HL-60 (cell line): ENCODE data around the gene LY86.

Source experiments
- DNase-seq, 2 experiments: peaks; one replicate each; pipeline ENCODE4 v3.0.0-alpha.2; 2010 to 2020; ENCODE audit warnings: low read depth in 1 of 2, low spot score in 1 of 2
- H3K27ac ChIP-seq: fragments of 250-450 bp; sonication (Bioruptor Pico); replicated peaks from 2 replicates; pipeline ENCODE4 v1.5.1; 2020; ENCODE audit warnings: mild to moderate bottlenecking, moderate library complexity
- H3K27me3 ChIP-seq: fragments of 250-450 bp; sonication (Bioruptor Pico); 2 replicates; pipeline ENCODE4 v1.5.1; 2021; ENCODE audit warnings: mild to moderate bottlenecking, moderate library complexity; ENCODE audit not compliant: insufficient read depth, poor library complexity, severe bottlenecking
- H3K4me3 ChIP-seq: replicated peaks from 2 replicates; pipeline ENCODE4 v1.5.1; 2011; ENCODE audit warnings: mild to moderate bottlenecking, control low read depth, low read length; ENCODE audit not compliant: insufficient read depth
- GABPA ChIP-seq: IDR thresholded peaks from 2 replicates; pipeline ENCODE4 v1.6.1; 2012; ENCODE audit warnings: low read depth
- POLR2AphosphoS5 ChIP-seq: IDR thresholded peaks from 2 replicates; pipeline ENCODE4 v1.6.1; 2012; ENCODE audit warnings: low read depth
- SPI1 ChIP-seq: IDR thresholded peaks from 2 replicates; pipeline ENCODE4 v1.6.1; 2012; ENCODE audit warnings: low read depth, mild to moderate bottlenecking, borderline replicate concordance
- TF ChIP-seq, protein P1 (sequence below): IDR thresholded peaks from one replicate; pipeline ENCODE4 v1.5.1; 2011; ENCODE audit warnings: low read length, control low read depth, inconsistent platforms; ENCODE audit not compliant: insufficient read depth
- TF ChIP-seq, protein P2 (sequence below): IDR thresholded peaks from 2 replicates; pipeline ENCODE4 v1.6.1; 2012; ENCODE audit warnings: low read depth; ENCODE audit not compliant: insufficient replicate concordance

The LY86 gene

DNA sequence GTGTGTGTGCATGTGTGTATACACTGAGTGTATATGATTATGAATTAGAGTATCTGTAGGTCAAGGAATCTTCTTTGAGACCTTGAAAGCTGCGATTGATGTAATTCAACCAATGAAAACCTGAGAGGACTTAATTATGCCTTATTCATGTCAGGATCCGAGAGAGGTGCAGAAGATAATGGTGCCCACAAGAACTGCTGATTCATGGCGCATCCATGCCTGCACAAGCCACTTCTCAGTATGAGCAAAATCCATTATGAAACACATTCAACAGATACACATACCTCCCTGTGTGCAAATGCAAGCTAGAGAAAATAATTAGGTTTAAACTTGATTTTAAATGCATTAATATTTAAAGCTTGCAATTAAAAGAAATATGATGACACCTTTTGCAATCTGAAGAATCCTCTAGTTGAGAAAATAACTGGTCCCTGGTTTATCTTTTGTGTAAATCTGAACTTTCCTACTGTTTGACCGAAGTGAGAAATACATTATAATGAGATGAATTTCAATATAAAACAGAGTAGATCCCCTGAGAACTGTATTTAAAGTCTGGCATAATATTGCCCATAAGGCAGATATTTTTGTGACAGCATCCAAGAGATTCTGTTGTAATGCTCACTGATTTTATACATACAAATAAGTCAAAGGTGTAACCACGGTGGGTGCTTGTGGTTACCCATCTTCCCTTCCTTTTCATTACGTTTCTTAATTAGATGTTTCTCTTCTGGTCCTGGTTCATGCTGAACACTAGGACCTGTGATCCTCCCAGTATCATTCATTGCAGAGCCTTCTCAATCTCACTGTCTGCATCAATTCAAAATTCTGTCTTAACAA is 45.6 kb downstream of the LY86 start:
- peak in 1 of 2 experiments; percentile 18 for DNase-seq
- H3K27me3 ChIP-seq, result no peaks in the 10 kb centered on the region
- TF ChIP-seq, protein P1, sequence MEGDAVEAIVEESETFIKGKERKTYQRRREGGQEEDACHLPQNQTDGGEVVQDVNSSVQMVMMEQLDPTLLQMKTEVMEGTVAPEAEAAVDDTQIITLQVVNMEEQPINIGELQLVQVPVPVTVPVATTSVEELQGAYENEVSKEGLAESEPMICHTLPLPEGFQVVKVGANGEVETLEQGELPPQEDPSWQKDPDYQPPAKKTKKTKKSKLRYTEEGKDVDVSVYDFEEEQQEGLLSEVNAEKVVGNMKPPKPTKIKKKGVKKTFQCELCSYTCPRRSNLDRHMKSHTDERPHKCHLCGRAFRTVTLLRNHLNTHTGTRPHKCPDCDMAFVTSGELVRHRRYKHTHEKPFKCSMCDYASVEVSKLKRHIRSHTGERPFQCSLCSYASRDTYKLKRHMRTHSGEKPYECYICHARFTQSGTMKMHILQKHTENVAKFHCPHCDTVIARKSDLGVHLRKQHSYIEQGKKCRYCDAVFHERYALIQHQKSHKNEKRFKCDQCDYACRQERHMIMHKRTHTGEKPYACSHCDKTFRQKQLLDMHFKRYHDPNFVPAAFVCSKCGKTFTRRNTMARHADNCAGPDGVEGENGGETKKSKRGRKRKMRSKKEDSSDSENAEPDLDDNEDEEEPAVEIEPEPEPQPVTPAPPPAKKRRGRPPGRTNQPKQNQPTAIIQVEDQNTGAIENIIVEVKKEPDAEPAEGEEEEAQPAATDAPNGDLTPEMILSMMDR, result no peak
- TF ChIP-seq SPI1 (no peak), POLR2AphosphoS5 (no peak), GABPA (no peak)
- TF ChIP-seq, protein P2, sequence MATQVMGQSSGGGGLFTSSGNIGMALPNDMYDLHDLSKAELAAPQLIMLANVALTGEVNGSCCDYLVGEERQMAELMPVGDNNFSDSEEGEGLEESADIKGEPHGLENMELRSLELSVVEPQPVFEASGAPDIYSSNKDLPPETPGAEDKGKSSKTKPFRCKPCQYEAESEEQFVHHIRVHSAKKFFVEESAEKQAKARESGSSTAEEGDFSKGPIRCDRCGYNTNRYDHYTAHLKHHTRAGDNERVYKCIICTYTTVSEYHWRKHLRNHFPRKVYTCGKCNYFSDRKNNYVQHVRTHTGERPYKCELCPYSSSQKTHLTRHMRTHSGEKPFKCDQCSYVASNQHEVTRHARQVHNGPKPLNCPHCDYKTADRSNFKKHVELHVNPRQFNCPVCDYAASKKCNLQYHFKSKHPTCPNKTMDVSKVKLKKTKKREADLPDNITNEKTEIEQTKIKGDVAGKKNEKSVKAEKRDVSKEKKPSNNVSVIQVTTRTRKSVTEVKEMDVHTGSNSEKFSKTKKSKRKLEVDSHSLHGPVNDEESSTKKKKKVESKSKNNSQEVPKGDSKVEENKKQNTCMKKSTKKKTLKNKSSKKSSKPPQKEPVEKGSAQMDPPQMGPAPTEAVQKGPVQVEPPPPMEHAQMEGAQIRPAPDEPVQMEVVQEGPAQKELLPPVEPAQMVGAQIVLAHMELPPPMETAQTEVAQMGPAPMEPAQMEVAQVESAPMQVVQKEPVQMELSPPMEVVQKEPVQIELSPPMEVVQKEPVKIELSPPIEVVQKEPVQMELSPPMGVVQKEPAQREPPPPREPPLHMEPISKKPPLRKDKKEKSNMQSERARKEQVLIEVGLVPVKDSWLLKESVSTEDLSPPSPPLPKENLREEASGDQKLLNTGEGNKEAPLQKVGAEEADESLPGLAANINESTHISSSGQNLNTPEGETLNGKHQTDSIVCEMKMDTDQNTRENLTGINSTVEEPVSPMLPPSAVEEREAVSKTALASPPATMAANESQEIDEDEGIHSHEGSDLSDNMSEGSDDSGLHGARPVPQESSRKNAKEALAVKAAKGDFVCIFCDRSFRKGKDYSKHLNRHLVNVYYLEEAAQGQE, result no peak
- no peak overlapping the region for H3K27ac ChIP-seq
- no peak overlapping the region for H3K4me3 ChIP-seq

DNA sequence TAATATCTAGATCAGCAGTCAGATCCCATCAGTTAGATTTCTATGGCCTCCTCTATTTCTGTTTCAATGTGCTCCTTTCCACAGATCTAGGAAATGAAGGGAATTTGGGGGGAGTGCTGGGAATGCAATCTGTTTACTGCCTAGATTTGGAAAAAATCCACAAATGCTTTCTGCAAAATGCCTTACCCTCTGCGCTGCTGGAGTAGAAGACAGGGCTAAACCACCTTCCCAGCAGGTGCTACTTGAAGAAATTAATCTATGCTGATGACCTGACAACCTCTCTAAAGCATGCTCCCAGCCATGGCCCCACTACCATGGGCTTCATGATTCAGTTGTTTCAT is 46.2 kb downstream of the LY86 start:
- DNase-seq, result no peak
- Histone ChIP-seq H3K4me3 (no peak overlapping the region), H3K27ac (no peak overlapping the region), H3K27me3 (no peaks in the 10 kb centered on the region)
- TF ChIP-seq, protein P1, result no peak
- TF ChIP-seq SPI1 (no peak), POLR2AphosphoS5 (no peak), GABPA (no peak)
- TF ChIP-seq, protein P2, result no peak

DNA sequence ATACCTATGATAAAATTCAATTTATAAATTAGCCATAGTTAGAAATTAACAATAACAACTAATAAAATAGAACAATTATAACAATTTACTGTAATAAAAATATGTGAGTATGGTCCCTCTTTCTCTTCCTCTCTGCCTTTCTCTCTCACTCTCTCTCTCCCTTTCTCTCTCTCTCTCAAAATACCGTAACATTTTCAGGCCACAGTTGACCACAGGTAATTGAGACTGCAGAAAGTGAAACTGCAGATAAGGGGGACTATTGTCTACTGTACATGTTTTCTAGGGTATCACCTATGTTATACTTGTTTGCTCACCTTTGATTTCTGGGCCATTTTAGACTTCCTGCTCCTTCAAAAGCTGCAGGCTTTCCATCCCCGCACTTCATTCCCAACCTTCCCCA is 46.8 kb downstream of the LY86 start:
- Histone ChIP-seq H3K4me3 (no peak overlapping the region), H3K27me3 (no peaks in the 10 kb centered on the region), H3K27ac (no peak overlapping the region)
- TF ChIP-seq POLR2AphosphoS5 (no peak), GABPA (no peak), SPI1 (no peak)
- TF ChIP-seq, protein P1, result no peak
- TF ChIP-seq, protein P2, result no peak
- no peak for DNase-seq
